Body of pancreas (tissue), 4 donors: ENCODE data around the gene FRMD5.

Experiments used
- POLR2A ChIP-seq, 3 donors: fragments of 450-650 bp; IDR thresholded peaks; one replicate each; pipeline ENCODE4 v1.6.1; 2016; ENCODE audit warnings: antibody characterized with exemption in 3 of 3, mild to moderate bottlenecking in 2 of 3
- TF ChIP-seq, protein P1 (sequence below), 7 experiments: fragments of 450-650 bp in 4 of 7; fragments of 200-600 bp in 3 of 7; sonication (generic) in 3 of 7; IDR thresholded peaks; one replicate each; pipeline ENCODE4 v1.5.1; 2016 to 2019; ENCODE audit warnings: antibody characterized with exemption in 7 of 7

DNA sequence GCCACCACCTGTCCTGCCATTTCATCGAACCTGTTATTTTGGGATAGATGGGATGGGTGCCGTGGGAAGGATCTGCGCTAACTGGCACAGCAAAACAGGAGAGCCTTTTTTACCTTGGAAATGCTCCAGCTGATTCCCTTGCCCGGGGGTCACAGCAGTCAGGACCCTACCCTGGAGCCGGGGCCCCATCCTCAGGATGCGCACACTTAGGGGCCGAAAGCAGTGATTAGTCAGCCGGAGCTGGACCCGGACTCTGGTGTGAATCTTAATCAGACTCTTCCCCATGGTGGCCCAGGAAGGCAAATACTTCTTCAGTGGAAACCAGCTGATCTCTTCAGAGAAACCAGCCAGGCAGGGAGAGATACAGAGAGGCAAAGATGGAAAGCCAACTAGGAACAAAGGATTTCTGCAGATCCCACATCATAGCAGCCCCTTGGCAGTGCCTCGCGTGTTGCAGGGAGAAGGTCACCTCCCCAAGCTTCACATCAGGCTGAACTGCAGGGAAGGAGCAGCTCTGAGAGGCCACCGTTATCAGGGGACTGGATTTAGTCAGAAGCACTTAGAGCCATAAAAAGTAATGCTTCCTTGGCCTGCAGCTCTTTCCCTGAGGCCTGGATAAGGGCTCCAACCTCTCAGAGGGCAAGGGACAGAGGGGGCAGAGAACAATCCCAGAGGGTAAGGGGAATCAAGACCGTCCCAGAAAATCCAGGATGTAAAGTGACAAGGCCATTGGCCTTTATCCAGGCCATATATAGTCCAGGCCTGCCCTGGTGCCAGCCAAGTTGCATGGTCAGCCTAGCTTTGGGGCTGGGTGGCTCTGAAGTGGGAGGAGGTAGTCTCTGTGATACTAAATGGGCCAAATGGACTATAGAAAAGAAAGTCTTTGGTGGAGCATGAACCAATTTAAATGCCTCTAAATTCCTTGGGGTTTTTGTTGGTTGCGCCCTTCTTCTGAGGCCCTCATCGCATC, 315.4 kb downstream of the FRMD5 start:
- TF ChIP-seq POLR2A (IDR thresholded peaks at IDR 0.05) = no peak
- TF ChIP-seq, protein P1, sequence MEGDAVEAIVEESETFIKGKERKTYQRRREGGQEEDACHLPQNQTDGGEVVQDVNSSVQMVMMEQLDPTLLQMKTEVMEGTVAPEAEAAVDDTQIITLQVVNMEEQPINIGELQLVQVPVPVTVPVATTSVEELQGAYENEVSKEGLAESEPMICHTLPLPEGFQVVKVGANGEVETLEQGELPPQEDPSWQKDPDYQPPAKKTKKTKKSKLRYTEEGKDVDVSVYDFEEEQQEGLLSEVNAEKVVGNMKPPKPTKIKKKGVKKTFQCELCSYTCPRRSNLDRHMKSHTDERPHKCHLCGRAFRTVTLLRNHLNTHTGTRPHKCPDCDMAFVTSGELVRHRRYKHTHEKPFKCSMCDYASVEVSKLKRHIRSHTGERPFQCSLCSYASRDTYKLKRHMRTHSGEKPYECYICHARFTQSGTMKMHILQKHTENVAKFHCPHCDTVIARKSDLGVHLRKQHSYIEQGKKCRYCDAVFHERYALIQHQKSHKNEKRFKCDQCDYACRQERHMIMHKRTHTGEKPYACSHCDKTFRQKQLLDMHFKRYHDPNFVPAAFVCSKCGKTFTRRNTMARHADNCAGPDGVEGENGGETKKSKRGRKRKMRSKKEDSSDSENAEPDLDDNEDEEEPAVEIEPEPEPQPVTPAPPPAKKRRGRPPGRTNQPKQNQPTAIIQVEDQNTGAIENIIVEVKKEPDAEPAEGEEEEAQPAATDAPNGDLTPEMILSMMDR (IDR thresholded peaks at IDR 0.05) = no peak
